Measurements from ENCODE around the gene CDYL2.
"Not testable (repeated sequence)": the region's sequence is repeated elsewhere in the genome, so short reads cannot be mapped to it uniquely, and the experiment has no call there.

DNA sequence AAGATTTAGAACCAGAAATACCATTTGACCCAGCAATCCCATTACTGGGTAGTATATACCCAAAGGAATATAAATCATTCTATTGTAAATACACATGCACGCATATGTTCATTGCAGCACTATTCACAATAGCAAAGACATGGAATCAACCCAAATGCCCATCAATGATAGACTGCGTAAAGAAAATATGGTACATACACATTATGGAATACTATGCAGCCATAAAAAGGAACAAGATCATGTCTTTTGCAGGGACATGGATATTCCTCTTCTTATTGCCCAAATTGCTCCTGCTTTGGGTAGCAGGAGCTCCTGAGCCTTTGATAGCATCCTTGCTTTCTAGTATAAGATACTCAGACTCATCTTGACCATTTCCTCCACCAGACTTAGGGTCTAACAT, 10.9 kb upstream of the CDYL2 start:
- not testable (repeated sequence) for TF ChIP-seq CTCF (conservative IDR thresholded peaks at IDR 0.05); ZFX (IDR thresholded peaks at IDR 0.05)

All from C4-2B (cell line).